ENCODE measurements around the gene UBA1.
A peak's percentile ranks its signal among the peaks of the same experiment; 100 is the strongest.

The UBA1 gene

GRCh38 chrX:47217852-47218279, 24.2 kb downstream of the UBA1 start:
- Histone ChIP-seq H3K27ac (ENCODE audit: low read length) (peak overlapping the region; percentile 96), H4K20me1 (ENCODE audit: insufficient read depth, low read length) (peaks cover 8% of the 10 kb centered on the region; the same call in 1 of the 2 replicates), H3K4me1 (ENCODE audit: low read length) (peaks cover 13% of the 10 kb centered on the region; the same call in 1 of the 2 replicates), H3F3A (ENCODE audit: insufficient read depth, low read length) (peaks cover 8% of the 10 kb centered on the region; the same call in 1 of the 2 replicates), H3K36me3 (replicated peaks; ENCODE audit: insufficient read depth, low read length) (no peaks in the 10 kb centered on the region), H3K4me2 (ENCODE audit: low read depth, low read length) (peak overlapping the region; percentile 57; the same call in 1 of the 2 replicates), H3K4me3 (ENCODE audit: low read length) (peak overlapping the region; percentile 87), H3K9me2 (replicated peaks; ENCODE audit: insufficient read depth, low read length) (no peaks in the 10 kb centered on the region), H3K79me2 (ENCODE audit: low read length) (peaks cover 41% of the 10 kb centered on the region), H3K9ac (ENCODE audit: low read length) (peak overlapping the region; percentile 99), H3K27me3 (replicated peaks; ENCODE audit: insufficient read depth, low read length) (no peaks in the 10 kb centered on the region), H2AFZ (ENCODE audit: low read length) (peak overlapping the region; percentile 78), H3K9me3 (replicated peaks; ENCODE audit: insufficient read depth, low read length) (no peaks in the 10 kb centered on the region)
- no peak for TF ChIP-seq EZH2phosphoT487 (IDR thresholded peaks at IDR 0.05; ENCODE audit: low read length)
- TF ChIP-seq EZH2 (optimal IDR thresholded peaks at IDR 0.05; ENCODE audit: low read depth, low read length), result no peak
- TF ChIP-seq, protein P1, sequence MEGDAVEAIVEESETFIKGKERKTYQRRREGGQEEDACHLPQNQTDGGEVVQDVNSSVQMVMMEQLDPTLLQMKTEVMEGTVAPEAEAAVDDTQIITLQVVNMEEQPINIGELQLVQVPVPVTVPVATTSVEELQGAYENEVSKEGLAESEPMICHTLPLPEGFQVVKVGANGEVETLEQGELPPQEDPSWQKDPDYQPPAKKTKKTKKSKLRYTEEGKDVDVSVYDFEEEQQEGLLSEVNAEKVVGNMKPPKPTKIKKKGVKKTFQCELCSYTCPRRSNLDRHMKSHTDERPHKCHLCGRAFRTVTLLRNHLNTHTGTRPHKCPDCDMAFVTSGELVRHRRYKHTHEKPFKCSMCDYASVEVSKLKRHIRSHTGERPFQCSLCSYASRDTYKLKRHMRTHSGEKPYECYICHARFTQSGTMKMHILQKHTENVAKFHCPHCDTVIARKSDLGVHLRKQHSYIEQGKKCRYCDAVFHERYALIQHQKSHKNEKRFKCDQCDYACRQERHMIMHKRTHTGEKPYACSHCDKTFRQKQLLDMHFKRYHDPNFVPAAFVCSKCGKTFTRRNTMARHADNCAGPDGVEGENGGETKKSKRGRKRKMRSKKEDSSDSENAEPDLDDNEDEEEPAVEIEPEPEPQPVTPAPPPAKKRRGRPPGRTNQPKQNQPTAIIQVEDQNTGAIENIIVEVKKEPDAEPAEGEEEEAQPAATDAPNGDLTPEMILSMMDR (IDR thresholded peaks at IDR 0.05; ENCODE audit: low read length), result no peak
- peak; percentile 96 for DNase-seq

DNA sequence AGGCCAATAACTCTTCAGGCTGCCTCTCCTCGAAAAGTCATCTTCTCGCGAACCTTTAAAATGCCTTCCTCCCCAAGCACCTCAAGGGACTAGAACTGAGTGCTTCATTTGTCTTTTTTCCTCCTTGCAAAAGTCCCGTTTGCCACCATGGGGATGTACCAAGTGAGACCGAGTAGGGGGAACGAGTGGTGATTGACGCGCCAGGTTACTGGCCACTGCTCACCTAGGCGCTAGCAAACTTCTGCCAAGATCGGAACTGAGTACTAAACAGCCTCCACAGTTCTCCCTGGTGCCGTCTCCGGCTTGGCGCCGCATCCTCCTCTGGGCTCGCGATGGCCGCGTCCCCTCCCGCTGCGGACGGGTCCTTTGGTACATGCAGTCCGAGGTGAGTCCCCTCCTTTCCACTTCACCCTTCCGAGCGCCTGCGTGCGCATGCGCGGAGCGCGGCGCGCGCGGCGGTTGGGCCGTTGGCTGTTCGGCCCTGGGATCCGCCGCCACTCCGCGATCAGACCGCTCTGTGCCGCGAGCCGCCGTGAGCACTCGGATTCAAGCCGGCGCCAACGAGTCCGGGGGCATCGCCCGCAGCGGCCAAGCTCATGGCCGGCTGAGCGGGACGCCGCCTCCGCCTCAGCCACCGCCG, 24.8 kb downstream of the UBA1 start, which contains the start of gene CDK16:
Gene CDK16, plus strand, starts transcription at position 402 of the 640 bp plus-strand sequence. CDS start 4,877 bp downstream, outside the sequence.
- Histone ChIP-seq H3K4me1 (ENCODE audit: low read length) (peaks cover 13% of the 10 kb centered on the region; the same call in 1 of the 2 replicates), H3K9me3 (replicated peaks; ENCODE audit: insufficient read depth, low read length) (no peaks in the 10 kb centered on the region), H3F3A (ENCODE audit: insufficient read depth, low read length) (peaks cover 8% of the 10 kb centered on the region; the same call in 1 of the 2 replicates), H3K4me2 (ENCODE audit: low read depth, low read length) (peak within 1 kb of the TSS; percentile 95), H3K9me2 (replicated peaks; ENCODE audit: insufficient read depth, low read length) (no peaks in the 10 kb centered on the region), H3K9ac (ENCODE audit: low read length) (peak within 1 kb of the TSS; percentile 99), H3K27ac (ENCODE audit: low read length) (peak within 1 kb of the TSS; percentile 96), H3K79me2 (ENCODE audit: low read length) (peaks cover 46% of the 10 kb centered on the region), H3K27me3 (replicated peaks; ENCODE audit: insufficient read depth, low read length) (no peaks in the 10 kb centered on the region), H2AFZ (ENCODE audit: low read length) (peak within 1 kb of the TSS; percentile 78), H4K20me1 (ENCODE audit: insufficient read depth, low read length) (peaks cover 8% of the 10 kb centered on the region; the same call in 1 of the 2 replicates), H3K36me3 (replicated peaks; ENCODE audit: insufficient read depth, low read length) (no peaks in the 10 kb centered on the region), H3K4me3 (ENCODE audit: low read length) (peak within 1 kb of the TSS; percentile 87)
- DNase-seq, result peak; percentile 79
- TF ChIP-seq, protein P1 (IDR thresholded peaks at IDR 0.05; ENCODE audit: low read length), result no peak
- no peak for TF ChIP-seq EZH2 (optimal IDR thresholded peaks at IDR 0.05; ENCODE audit: low read depth, low read length)
- TF ChIP-seq EZH2phosphoT487 (IDR thresholded peaks at IDR 0.05; ENCODE audit: low read length), result no peak

GRCh38 chrX:47218920-47219815, 25.5 kb downstream of the UBA1 start:
- Histone ChIP-seq H3K4me1 (ENCODE audit: low read length) (peaks cover 13% of the 10 kb centered on the region; the same call in 1 of the 2 replicates), H3K36me3 (replicated peaks; ENCODE audit: insufficient read depth, low read length) (no peaks in the 10 kb centered on the region), H3K79me2 (ENCODE audit: low read length) (peaks cover 49% of the 10 kb centered on the region), H3K9ac (ENCODE audit: low read length) (peak overlapping the region; percentile 99), H3K9me2 (replicated peaks; ENCODE audit: insufficient read depth, low read length) (no peaks in the 10 kb centered on the region), H3F3A (ENCODE audit: insufficient read depth, low read length) (peaks cover 8% of the 10 kb centered on the region; the same call in 1 of the 2 replicates), H3K9me3 (replicated peaks; ENCODE audit: insufficient read depth, low read length) (no peaks in the 10 kb centered on the region), H2AFZ (ENCODE audit: low read length) (0 out of 2 replicates have a peak overlapping the region, but pooled peaks have one; percentile 38), H3K27me3 (replicated peaks; ENCODE audit: insufficient read depth, low read length) (no peaks in the 10 kb centered on the region), H3K4me2 (ENCODE audit: low read depth, low read length) (peak overlapping the region; percentile 86), H3K4me3 (ENCODE audit: low read length) (peak overlapping the region; percentile 87), H3K27ac (ENCODE audit: low read length) (peak overlapping the region; percentile 96; the same call in 1 of the 2 replicates), H4K20me1 (ENCODE audit: insufficient read depth, low read length) (peaks cover 8% of the 10 kb centered on the region; the same call in 1 of the 2 replicates)
- DNase-seq, result peak; percentile 28
- TF ChIP-seq EZH2phosphoT487 (IDR thresholded peaks at IDR 0.05; ENCODE audit: low read length), result no peak
- TF ChIP-seq, protein P1 (IDR thresholded peaks at IDR 0.05; ENCODE audit: low read length), result no peak
- no peak for TF ChIP-seq EZH2 (optimal IDR thresholded peaks at IDR 0.05; ENCODE audit: low read depth, low read length)

Data from MM.1S (cell line).